Ishikawa (cell line): ENCODE data around the gene MTMR11.

Experiments used
- CEBPB ChIP-seq: IDR thresholded peaks from 2 replicates; pipeline ENCODE4 v1.6.1; 2012
- CREB1 ChIP-seq: IDR thresholded peaks from 2 replicates; pipeline ENCODE4 v1.6.1; 2012; ENCODE audit warnings: low read depth
- EGR1 ChIP-seq: IDR thresholded peaks from 2 replicates; pipeline ENCODE4 v1.6.1; 2012
- EP300 ChIP-seq: IDR thresholded peaks from 2 replicates; pipeline ENCODE4 v1.6.1; 2012; ENCODE audit warnings: borderline replicate concordance
- MAX ChIP-seq: IDR thresholded peaks from 2 replicates; pipeline ENCODE4 v1.6.1; 2012
- RAD21 ChIP-seq: IDR thresholded peaks from 2 replicates; pipeline ENCODE4 v1.6.1; 2012; ENCODE audit warnings: low read depth
- REST ChIP-seq: IDR thresholded peaks from 2 replicates; pipeline ENCODE4 v1.6.1; 2012; ENCODE audit warnings: low read depth, mild to moderate bottlenecking
- YY1 ChIP-seq: IDR thresholded peaks from 2 replicates; pipeline ENCODE4 v1.6.1; 2012; ENCODE audit warnings: low read depth
- ZBTB7A ChIP-seq: IDR thresholded peaks from 2 replicates; pipeline ENCODE4 v1.6.1; 2012; ENCODE audit warnings: low read depth

GRCh38 chr1:149885339-149886120, 51.1 kb downstream of the MTMR11 start:
- TF ChIP-seq EGR1 (no peak), CEBPB (no peak), ZBTB7A (no peak), MAX (no peak), RAD21 (no peak), YY1 (no peak), REST (no peak), EP300 (0 out of 2 replicates have a peak, but pooled peaks have one; percentile 11), CREB1 (no peak)
